AML-193 (cell line): ENCODE measurements around the gene SEC61A2.
"Not testable (repeated sequence)": the region's sequence is repeated elsewhere in the genome, so short reads cannot be mapped to it uniquely, and the experiment has no call there.

Experiments
- DNase-seq, 2 experiments: peaks; one replicate each; lab custom pipeline; 2025; lab: John Stamatoyannopoulos, UW

The SEC61A2 gene

GRCh38 chr10:12129222-12130111, at the start of gene SEC61A2:
SEC61A2 (plus strand) TSS chr10:12129677; CDS start chr10:12129788, 111 bp downstream.
- DNase-seq = peak; percentile 77

- DNase-seq = no peak
These were observed 48.0 kb upstream of the SEC61A2 start for GRCh38 chr10:12081470-12081869.

DNA sequence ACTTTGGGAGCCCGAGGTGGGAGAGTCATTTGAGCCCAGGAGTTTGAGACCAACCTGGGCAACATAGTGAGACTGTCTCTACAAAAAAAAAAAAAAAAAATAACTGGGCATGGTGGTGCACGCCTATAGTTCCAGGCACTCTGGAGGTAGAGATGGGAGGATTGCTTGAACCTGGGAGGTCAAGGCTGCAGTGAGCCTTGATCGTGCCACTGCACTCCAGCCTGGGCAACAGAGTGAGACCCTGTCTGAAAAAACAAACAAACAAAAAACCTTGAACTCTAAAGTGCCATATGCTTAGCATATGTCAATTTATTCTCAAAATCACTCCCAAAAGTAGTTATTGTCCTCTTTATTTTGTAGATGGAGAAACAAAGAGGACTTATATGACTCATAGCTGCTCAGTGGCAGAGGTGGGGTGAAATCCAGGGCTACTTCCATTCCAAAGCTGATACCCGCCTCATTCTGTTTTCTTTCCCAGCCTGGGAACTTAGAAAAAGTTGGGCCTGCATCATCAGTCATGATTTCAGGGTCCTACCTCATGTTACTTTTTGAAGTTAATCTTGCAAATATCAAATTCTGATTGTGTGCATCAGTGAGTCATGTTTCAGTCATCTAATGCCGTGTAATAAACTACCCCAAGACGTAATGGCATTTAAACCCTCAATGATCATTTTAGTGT, 47.5 kb upstream of the SEC61A2 start:
- DNase-seq = no peak

DNA sequence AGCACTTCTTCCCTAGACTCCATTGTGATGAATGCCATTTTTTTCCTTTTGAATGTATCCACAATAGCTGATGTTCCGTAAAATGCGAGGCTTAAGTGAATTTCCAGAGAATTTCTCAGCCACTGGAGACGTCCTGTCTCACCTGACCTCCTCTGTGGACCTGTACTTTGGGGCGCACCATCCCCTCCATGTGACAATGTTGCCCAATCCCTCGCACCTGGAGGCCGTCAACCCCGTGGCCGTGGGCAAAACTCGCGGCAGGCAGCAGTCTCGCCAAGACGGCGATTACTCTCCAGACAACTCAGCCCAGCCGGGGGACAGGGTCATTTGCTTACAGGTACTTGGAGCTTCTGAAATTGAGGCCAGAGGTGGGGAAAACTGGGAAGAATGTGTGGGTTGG, 40.6 kb upstream of the SEC61A2 start:
- DNase-seq = no peak

DNA sequence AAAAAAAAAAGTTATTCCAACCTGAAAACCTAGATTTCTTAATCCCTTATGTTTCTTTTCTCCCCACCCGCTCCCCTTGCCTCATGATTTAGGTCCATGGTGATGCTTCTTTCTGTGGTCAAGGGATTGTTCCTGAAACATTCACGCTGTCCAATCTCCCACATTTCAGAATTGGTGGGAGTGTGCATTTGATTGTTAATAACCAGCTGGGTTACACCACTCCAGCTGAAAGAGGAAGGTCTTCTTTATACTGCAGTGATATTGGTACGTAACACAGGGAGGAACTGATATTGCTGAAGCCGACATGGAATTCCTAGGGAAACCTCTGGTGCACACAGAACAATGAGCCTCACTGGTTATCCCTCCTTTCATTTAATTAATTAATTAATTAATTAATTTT, 38.1 kb upstream of the SEC61A2 start:
- DNase-seq = no peak

GRCh38 chr10:12097361-12097760, 32.1 kb upstream of the SEC61A2 start:
- not testable (repeated sequence) for DNase-seq

DNA sequence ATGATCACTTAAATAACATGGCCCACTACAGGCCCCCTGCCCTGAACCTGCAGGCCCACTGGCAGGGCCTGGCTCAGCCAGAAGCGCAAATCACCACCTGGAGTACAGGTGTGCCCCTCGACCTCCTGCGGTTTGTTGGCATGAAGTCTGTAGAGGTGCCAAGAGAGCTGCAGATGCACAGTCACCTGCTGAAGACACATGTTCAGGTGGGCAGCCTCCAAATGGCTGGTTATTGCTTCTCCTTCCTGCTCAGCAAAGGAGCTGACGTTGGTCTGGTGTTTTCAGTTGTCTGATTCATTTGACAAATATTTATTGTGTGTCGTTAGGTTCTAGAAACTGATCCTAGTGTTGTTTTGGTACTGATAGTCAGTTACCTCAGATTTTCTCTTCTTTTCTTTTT, 31.7 kb upstream of the SEC61A2 start:
- DNase-seq = no peak

DNA sequence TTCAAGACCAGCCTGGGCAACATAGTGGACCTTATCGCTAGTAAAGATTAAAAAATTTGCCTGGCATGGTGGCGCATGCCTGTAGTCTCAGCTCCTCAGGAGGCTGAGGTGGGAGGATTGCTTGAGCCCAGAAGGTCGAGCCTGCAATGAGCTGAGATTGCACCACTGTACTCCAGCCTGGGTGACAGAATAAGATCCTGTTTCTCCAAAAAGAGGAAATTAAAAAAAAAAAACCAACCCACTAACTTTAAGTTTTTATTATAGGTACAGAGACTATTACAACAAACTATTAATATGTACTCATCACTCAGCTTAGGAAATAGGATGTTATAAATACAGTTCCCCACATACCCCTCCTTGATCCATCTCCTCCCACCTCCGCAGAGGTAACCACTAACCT, 30.5 kb upstream of the SEC61A2 start:
- DNase-seq = peak; percentile 19 to 28

DNA sequence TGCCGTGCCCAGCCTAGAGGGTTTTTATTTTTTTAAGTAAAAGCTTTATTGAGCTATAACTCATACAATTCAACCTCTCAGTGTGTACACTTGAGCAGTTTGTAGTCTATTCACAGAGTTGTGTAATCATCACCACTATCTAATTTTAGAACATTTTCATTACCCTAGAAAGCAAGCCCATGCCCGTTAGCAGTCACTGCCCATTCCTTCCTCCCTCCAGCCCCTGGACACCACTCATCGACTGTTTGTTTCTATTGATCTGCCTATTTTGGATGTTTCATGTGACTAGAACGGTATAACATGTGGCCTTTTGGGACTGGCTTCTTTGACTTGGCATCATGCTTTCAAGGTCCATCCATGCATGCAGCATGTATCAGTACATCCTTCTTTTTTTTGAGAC, 25.7 kb upstream of the SEC61A2 start:
- no peak for DNase-seq

DNA sequence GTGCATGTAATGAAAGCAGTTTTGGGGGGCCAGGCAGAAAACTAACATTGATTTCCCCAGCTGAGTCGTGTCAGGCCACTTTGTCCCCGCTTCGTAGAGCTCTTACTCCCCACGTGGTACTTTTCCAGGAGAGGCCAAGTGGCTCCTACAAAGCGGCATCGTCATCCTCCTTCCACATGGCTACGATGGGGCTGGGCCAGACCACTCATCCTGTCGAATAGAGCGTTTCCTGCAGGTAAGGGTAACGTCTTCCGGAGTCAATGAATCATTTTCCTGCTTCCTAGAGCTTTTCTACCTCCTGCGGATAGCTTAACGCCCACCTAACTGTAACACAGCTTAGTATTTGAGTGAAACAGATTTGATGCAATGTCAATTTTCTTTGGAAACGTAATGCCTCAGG, 21.7 kb upstream of the SEC61A2 start:
- DNase-seq = no peak

- no peak for DNase-seq
These were observed 20.2 kb upstream of the SEC61A2 start for GRCh38 chr10:12109286-12109685.

- DNase-seq = no peak
These were observed 17.9 kb upstream of the SEC61A2 start for GRCh38 chr10:12111528-12111927.

DNA sequence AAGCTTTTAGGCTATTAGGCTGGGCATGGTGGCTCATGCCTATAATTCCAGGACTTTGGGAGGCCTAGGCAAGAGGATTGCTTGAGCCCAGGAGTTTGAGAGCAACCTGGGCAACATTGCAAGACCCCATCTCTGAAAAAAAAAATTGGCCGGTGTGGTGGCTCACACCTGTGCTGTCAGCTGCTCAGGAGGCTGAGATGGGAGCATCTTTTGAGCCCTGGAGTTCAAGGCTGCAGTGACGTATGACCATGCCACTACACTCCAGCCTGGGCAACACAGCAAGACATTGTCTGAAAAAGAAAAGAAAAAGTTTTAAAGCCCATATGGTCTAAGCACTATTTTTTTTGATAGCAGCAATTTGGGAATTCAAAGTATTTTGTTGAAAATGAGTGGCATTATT, 15.8 kb upstream of the SEC61A2 start:
- no peak for DNase-seq

GRCh38 chr10:12121673-12122072, 7.8 kb upstream of the SEC61A2 start:
- no peak for DNase-seq

- peak; percentile 65 to 73 for DNase-seq
These were observed 878 bp downstream of the SEC61A2 start for GRCh38 chr10:12130237-12130872.

DNA sequence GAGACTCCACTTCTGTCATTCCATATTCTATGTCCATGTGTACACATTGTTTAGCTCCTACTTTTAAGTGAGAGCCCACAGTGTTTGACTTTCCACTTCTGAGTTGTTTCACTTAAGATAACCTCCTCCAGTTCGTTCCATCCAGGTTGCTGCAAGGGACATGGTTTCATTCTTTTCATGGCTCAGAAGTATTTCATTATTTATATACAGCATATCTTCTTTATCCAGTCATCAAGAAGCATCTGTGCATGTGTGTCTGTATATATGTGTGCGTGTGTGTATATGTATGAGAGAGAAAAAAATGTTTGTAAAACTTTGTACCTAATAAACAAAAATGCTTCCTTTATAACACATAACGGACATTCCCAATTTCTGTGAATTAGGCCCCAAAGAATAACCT, 6.2 kb downstream of the SEC61A2 start:
- DNase-seq = no peak

DNA sequence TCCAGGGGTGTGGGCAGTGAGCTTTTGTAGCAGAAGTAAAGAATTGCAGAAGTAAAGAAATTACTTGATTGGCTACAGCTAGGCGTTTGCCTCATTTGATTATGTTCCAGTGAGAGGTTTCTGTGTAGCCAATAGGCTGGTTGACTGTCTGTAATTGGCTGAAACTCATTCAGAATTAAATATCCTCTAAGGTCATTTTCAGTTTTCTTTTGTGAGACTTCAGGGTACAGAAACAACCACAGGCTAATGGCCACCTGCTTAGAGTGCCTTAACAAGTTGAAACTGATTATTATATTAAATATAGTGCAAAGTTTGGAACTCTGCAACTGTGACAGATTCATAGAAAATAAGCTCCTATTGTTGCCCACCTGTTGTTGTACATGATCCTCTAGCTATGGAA, 10.6 kb downstream of the SEC61A2 start:
- DNase-seq = no peak

DNA sequence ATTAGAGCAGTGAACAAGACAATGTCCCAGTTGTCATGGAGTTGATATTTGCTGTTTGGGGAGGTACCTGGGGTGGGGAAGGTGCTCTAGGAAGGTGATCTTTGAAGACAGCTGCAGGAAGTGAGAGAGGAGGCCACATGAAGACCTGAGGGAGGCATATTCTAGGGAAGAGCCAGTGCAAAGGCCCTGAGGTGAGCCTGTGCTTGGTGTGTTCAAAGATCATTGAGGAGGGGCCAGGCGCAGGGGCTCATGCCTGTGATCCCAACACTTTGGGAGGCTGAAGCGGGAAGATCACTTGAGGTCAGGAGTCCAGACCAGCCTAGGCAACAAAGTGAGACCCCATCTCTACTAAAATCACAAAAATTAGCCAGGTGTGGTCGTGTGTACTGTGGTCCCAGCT, 15.1 kb downstream of the SEC61A2 start:
- DNase-seq = no peak

- no peak for DNase-seq
These were observed 20.7 kb downstream of the SEC61A2 start for GRCh38 chr10:12150163-12150562.

GRCh38 chr10:12154516-12154915, 25.0 kb downstream of the SEC61A2 start:
- no peak for DNase-seq

GRCh38 chr10:12156367-12157123, 27.1 kb downstream of the SEC61A2 start:
- no peak for DNase-seq

- DNase-seq = peak; percentile 66 to 76
These were observed 28.6 kb downstream of the SEC61A2 start for GRCh38 chr10:12158111-12158510.
